Thyroid gland (tissue), 4 donors: ENCODE data around the gene CCKAR. TPM values are rescaled to one million over a fixed set of nuclear protein-coding genes. Genes with fewer than 3 reads are reported as not detected.

ENCODE experiments used
- DNase-seq, 2 donors: peaks; one replicate each; pipeline ENCODE4 v3.0.0-alpha.2; 2019
- H3K27ac ChIP-seq, 3 donors: fragments of 200-600 bp; sonication (generic); 1 replicate in 2 of 3; 2 replicates in 1 of 3; pipeline ENCODE4 v1.5.1; 2016 to 2019; ENCODE audit warnings: mild to moderate bottlenecking in 1 of 3, moderate library complexity in 1 of 3
- H3K27me3 ChIP-seq: fragments of 200-600 bp; sonication (generic); one replicate; pipeline ENCODE4 v1.5.1; 2019
- H3K36me3 ChIP-seq, 2 donors: fragments of 200-600 bp; sonication (generic); one replicate each; pipeline ENCODE4 v1.5.1; 2016 to 2019
- H3K4me1 ChIP-seq, 2 donors: fragments of 200-600 bp; sonication (generic); one replicate each; pipeline ENCODE4 v1.5.1; 2017 to 2019
- H3K4me3 ChIP-seq, 3 donors: fragments of 200-600 bp; sonication (generic); replicated peaks in 1 of 3; 1 replicate in 2 of 3; 2 replicates in 1 of 3; pipeline ENCODE4 v1.5.1; 2016; ENCODE audit warnings: mild to moderate bottlenecking in 1 of 3
- H3K9me3 ChIP-seq: fragments of 200-600 bp; sonication (generic); one replicate; pipeline ENCODE4 v1.5.1; 2017
- CTCF ChIP-seq, 6 experiments: fragments of 200-600 bp in 3 of 6; fragments of 450-650 bp in 3 of 6; sonication (generic) in 3 of 6; IDR thresholded peaks; one replicate each; pipeline ENCODE4 v1.5.1; 2016 to 2019; ENCODE audit warnings: antibody characterized with exemption in 6 of 6, mild to moderate bottlenecking in 2 of 6, inconsistent platforms in 1 of 6, moderate library complexity in 1 of 6
- POLR2A ChIP-seq, 2 donors: fragments of 450-650 bp; IDR thresholded peaks; one replicate each; pipeline ENCODE4 v1.6.1; 2017; ENCODE audit warnings: antibody characterized with exemption in 2 of 2, mild to moderate bottlenecking in 2 of 2, moderate library complexity in 1 of 2
- WGBS, 2 donors: methylation state at CpG; one replicate each; pipeline ENCODE4 v1.1.5; 2017; 5-methylcytosine and 5-hydroxymethylcytosine counted together
- intact Hi-C: fragments of 100-400 bp; cut with DNase I; formaldehyde crosslinking; loops from one replicate; pipeline ENCODE4 v1.15.1; 2023
- total RNA-seq, 4 donors: library from RNA; depleted of rRNA; stranded (reverse); fragments of >200 nt; gene quantifications; one replicate each; pipeline ENCODE4 v1.2.3, GENCODE V29; 2016

The CCKAR gene
- total RNA-seq, 4 donors from 2014 or later: not detected

- TF ChIP-seq POLR2A (IDR thresholded peaks at IDR 0.05) (no peak), CTCF (IDR thresholded peaks at IDR 0.05) (no peak)
- intact Hi-C loops: no loop called here
- no peak for DNase-seq
- H3K36me3 ChIP-seq: no peaks in the 10 kb centered on the region
- 76 to 85% methylated on average over 4 of the region's 4 CpGs for WGBS, 2 donors
- H3K27ac ChIP-seq: no peak overlapping the region
- no peak overlapping the region for H3K4me3 ChIP-seq
- no peaks in the 10 kb centered on the region for H3K27me3 ChIP-seq
- H3K9me3 ChIP-seq: no peaks in the 10 kb centered on the region
- no peaks in the 10 kb centered on the region for H3K4me1 ChIP-seq
Observed at GRCh38 chr4:26525771-26526150, 35.5 kb upstream of the CCKAR start.

- intact Hi-C loops: no loop called here
- no peak for DNase-seq
- WGBS, 2 donors: 81% methylated on average over 3 of the region's 3 CpGs
Observed at GRCh38 chr4:26525136-26525770, 35.0 kb upstream of the CCKAR start.

GRCh38 chr4:26524011-26524410 is 33.7 kb upstream of the CCKAR start:
- Histone ChIP-seq H3K36me3 (no peaks in the 10 kb centered on the region), H3K9me3 (no peaks in the 10 kb centered on the region), H3K4me1 (no peaks in the 10 kb centered on the region), H3K27me3 (no peaks in the 10 kb centered on the region), H3K4me3 (no peak overlapping the region), H3K27ac (no peak overlapping the region)
- no peak for TF ChIP-seq CTCF (IDR thresholded peaks at IDR 0.05)
- TF ChIP-seq POLR2A (IDR thresholded peaks at IDR 0.05): no peak
- DNase-seq: no peak
- intact Hi-C loops: no loop called here
- 84 to 89% methylated on average over 1 of the region's 1 CpG for WGBS, 2 donors

More at GRCh38 chr4:26525136-26525770, 35.0 kb upstream of the CCKAR start:
- no peak for TF ChIP-seq POLR2A (IDR thresholded peaks at IDR 0.05)
- TF ChIP-seq CTCF (IDR thresholded peaks at IDR 0.05): no peak
- H3K27ac ChIP-seq: no peak overlapping the region
- no peaks in the 10 kb centered on the region for H3K27me3 ChIP-seq
- H3K4me1 ChIP-seq: no peaks in the 10 kb centered on the region
- H3K4me3 ChIP-seq: no peak overlapping the region
- H3K9me3 ChIP-seq: no peaks in the 10 kb centered on the region
- no peaks in the 10 kb centered on the region for H3K36me3 ChIP-seq

GRCh38 chr4:26522478-26522877 is 32.2 kb upstream of the CCKAR start:
- 68 to 73% methylated on average over 3 of the region's 3 CpGs for WGBS, 2 donors
- TF ChIP-seq CTCF (IDR thresholded peaks at IDR 0.05): no peak
- TF ChIP-seq POLR2A (IDR thresholded peaks at IDR 0.05): no peak
- H3K36me3 ChIP-seq: no peaks in the 10 kb centered on the region
- H3K4me1 ChIP-seq: no peaks in the 10 kb centered on the region
- H3K27me3 ChIP-seq: no peaks in the 10 kb centered on the region
- DNase-seq: no peak
- no peak overlapping the region for H3K27ac ChIP-seq
- no peak overlapping the region for H3K4me3 ChIP-seq
- intact Hi-C loops: no loop called here
- H3K9me3 ChIP-seq: no peaks in the 10 kb centered on the region

DNA sequence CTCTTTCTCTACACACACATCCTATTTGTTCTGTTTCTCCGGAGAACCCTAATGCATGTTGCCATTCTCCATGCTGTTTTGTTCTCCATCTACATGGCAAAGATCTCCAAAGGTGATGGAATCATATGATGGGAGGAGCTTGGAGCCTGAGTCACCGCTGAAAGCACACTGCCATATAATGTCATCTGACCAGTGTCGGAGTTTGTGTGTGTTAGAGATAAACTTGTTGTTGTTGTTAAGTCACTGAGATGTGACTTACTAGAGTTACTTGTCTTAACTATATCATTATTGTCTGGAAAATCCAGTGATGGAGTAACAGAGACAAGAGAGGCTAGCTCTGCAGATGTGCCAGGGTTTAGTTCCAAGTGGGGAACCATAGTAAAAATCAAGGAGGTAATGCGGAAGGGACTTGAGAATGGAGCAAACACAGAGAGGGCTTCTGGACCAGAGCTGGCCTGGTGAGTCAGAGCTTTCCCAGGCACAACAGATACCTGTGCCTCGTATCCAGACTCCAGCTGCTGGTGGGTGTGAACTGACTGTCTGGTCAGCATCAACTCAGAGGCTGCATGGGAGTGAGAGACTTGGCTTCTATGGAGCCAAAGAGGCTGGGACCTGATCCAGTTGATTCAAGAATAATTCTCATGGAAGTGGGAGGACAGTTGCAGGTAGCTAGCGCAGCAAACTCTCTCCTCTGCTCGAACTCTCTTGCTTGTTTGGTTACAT is 30.6 kb upstream of the CCKAR start:
- Histone ChIP-seq H3K9me3 (no peaks in the 10 kb centered on the region), H3K4me3 (no peak overlapping the region), H3K27ac (no peak overlapping the region), H3K4me1 (no peaks in the 10 kb centered on the region), H3K36me3 (no peaks in the 10 kb centered on the region), H3K27me3 (no peaks in the 10 kb centered on the region)
- no peak for TF ChIP-seq CTCF (IDR thresholded peaks at IDR 0.05)
- no peak for TF ChIP-seq POLR2A (IDR thresholded peaks at IDR 0.05)
- intact Hi-C loops: no loop called here
- DNase-seq: no peak
- WGBS, 2 donors: 84% methylated on average over 7 of the region's 7 CpGs
